ENCODE results near the gene EED. TPM values are rescaled to one million over a fixed set of nuclear protein-coding genes. Genes with fewer than 3 reads are reported as not detected.

EED gene
- total RNA-seq, 4 donors from 2014 or later = 15.7 to 26.4 (median 20.7) TPM

DNA sequence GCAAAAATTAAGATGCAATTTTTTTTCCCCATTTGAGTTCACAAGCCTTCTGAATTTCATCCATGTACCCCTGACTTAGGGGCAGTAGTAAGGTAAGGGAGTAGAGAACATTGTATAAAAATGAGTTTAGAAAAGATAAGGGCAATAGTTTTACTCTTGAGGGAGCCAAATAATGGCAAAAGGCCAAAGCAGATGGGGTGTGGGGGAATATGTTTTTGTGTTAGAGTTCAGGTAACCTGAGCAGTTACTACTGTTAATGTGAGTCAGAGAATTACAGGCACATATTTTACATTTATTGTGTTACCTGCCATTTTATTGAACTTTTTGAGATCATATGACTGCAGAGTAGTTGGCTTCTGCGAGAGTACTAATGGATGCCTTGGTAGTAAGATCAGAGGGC is 3.1 kb downstream of the EED start:
- H3K9me3 ChIP-seq = no peaks in the 10 kb centered on the region
- no peak overlapping the region for H3K27ac ChIP-seq
- H3K4me3 ChIP-seq = no peak overlapping the region
- no peak for DNase-seq
- H3K27me3 ChIP-seq = no peaks in the 10 kb centered on the region
- TF ChIP-seq, protein P1, sequence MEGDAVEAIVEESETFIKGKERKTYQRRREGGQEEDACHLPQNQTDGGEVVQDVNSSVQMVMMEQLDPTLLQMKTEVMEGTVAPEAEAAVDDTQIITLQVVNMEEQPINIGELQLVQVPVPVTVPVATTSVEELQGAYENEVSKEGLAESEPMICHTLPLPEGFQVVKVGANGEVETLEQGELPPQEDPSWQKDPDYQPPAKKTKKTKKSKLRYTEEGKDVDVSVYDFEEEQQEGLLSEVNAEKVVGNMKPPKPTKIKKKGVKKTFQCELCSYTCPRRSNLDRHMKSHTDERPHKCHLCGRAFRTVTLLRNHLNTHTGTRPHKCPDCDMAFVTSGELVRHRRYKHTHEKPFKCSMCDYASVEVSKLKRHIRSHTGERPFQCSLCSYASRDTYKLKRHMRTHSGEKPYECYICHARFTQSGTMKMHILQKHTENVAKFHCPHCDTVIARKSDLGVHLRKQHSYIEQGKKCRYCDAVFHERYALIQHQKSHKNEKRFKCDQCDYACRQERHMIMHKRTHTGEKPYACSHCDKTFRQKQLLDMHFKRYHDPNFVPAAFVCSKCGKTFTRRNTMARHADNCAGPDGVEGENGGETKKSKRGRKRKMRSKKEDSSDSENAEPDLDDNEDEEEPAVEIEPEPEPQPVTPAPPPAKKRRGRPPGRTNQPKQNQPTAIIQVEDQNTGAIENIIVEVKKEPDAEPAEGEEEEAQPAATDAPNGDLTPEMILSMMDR (IDR thresholded peaks at IDR 0.05) = no peak
- TF ChIP-seq POLR2A (IDR thresholded peaks at IDR 0.05) = no peak
- H3K4me1 ChIP-seq = peaks cover 0 to 23% (median 2%) of the 10 kb centered on the region in 4 donors
- no peaks in the 10 kb centered on the region for H3K36me3 ChIP-seq

DNA sequence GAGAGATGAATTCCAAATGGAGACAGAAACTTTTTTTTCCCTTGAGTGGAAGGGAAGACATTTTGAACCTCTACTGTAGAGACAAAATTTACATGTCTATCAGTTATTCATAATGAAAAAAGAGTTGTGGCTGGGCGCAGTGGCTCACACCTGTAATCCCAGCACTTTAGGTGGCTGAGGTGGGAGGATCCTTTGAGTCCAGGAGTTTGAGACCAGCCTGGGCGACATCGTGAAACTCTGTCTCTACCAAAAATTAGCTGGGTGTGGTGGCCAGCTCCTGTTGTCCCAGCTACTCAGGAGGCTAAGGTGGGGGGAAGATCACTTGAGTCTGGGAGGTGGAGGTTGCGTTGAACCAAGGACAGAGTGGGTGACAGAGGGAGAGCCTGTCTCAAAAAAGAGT is 4.1 kb downstream of the EED start:
- Histone ChIP-seq H3K4me3 (no peak overlapping the region), H3K27me3 (no peaks in the 10 kb centered on the region), H3K36me3 (no peaks in the 10 kb centered on the region), H3K9me3 (no peaks in the 10 kb centered on the region), H3K4me1 (peaks cover 0 to 25% (median 2%) of the 10 kb centered on the region in 4 donors), H3K27ac (no peak overlapping the region)
- DNase-seq = no peak
- TF ChIP-seq POLR2A (IDR thresholded peaks at IDR 0.05) = no peak
- TF ChIP-seq, protein P1 (IDR thresholded peaks at IDR 0.05) = no peak

- no peak overlapping the region for H3K27ac ChIP-seq
- DNase-seq = no peak
- no peaks in the 10 kb centered on the region for H3K27me3 ChIP-seq
- no peak overlapping the region for H3K4me3 ChIP-seq
- peaks cover 0 to 25% (median 2%) of the 10 kb centered on the region in 4 donors for H3K4me1 ChIP-seq
- TF ChIP-seq, protein P1 (IDR thresholded peaks at IDR 0.05) = no peak
- TF ChIP-seq POLR2A (IDR thresholded peaks at IDR 0.05) = no peak
- H3K9me3 ChIP-seq = no peaks in the 10 kb centered on the region
- no peaks in the 10 kb centered on the region for H3K36me3 ChIP-seq
These were observed 5.0 kb downstream of the EED start for GRCh38 chr11:86249307-86250098.

GRCh38 chr11:86251345-86251744 is 6.8 kb downstream of the EED start:
- H3K27me3 ChIP-seq = no peaks in the 10 kb centered on the region
- peaks cover 0 to 1% (median 1%) of the 10 kb centered on the region in 3 donors for H3K36me3 ChIP-seq
- no peaks in the 10 kb centered on the region for H3K9me3 ChIP-seq
- H3K4me3 ChIP-seq = no peak overlapping the region
- H3K27ac ChIP-seq = no peak overlapping the region
- no peak for DNase-seq
- H3K4me1 ChIP-seq = peaks cover 0 to 22% (median 1%) of the 10 kb centered on the region in 4 donors
- TF ChIP-seq, protein P1 (IDR thresholded peaks at IDR 0.05) = no peak
- no peak for TF ChIP-seq POLR2A (IDR thresholded peaks at IDR 0.05)

- DNase-seq = no peak
- H3K27me3 ChIP-seq = no peaks in the 10 kb centered on the region
- TF ChIP-seq POLR2A (IDR thresholded peaks at IDR 0.05) = no peak
- TF ChIP-seq, protein P1 (IDR thresholded peaks at IDR 0.05) = no peak
- H3K4me3 ChIP-seq = no peak overlapping the region
- peaks cover 0 to 3% (median 0%) of the 10 kb centered on the region in 4 donors for H3K4me1 ChIP-seq
- H3K36me3 ChIP-seq = peaks cover 0 to 36% (median 3%) of the 10 kb centered on the region in 3 donors
- H3K27ac ChIP-seq = no peak overlapping the region
- no peaks in the 10 kb centered on the region for H3K9me3 ChIP-seq
These were observed 11.3 kb downstream of the EED start for GRCh38 chr11:86255896-86256295.

All from Peyer's patch (tissue), 4 donors.